Measurements from ENCODE around the gene ABI3.

DNA sequence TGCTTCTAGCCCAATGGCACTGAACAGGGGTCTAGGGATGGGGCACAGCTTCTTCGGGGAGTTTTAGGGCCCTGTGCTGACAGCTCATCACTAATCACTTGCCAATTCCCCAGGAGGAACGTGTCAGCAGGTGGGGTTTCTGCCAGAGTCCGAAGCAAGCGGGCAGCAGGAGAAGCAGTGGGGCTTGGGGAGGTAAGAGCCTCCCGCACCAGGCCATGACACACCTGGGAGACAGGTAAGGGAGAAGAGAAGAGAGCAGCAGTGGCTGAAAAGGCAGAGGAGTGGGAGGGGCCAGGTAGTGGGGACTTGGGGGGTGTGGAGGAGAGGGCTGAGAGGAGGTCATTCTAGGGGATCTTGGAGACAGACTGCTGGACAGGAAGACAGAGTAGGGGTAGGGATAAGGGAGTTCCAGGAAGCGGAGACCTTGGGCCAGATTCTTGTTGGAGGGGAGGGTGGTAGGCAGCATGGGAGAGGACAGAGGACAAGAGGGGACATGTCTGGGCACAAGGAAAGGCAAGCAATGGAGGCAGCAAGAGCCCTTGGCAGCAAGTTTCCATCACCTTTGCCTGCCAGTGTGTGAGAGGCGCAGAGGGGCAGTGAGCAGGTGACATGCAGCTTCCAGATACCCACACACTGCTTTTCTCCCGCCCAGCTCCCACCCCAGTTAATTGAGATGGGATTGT is 15.2 kb downstream of the ABI3 start:
- TF ChIP-seq EZH2phosphoT487 (IDR thresholded peaks at IDR 0.05) (no peak), EZH2 (IDR thresholded peaks at IDR 0.05) (no peak)
